Activated CD4-positive, alpha-beta memory T cell treated with anti-CD3 and anti-CD28 coated beads, Interleukin-2, amount 10 ng/mL, durations not matched to agents 7 days and 5 days (primary cell): ENCODE data around the gene CCDC195. TPM values are rescaled to one million over a fixed set of nuclear protein-coding genes. Genes with fewer than 3 reads are reported as not detected.
"Not testable (repeated sequence)": the region's sequence is repeated elsewhere in the genome, so short reads cannot be mapped to it uniquely, and the experiment has no call there.

Source experiments
- CTCF ChIA-PET: fragments of 350-600 bp; sonication (Branson Sonifier 250); formaldehyde crosslinking; loops from one replicate; lab custom pipeline; 2021; ENCODE audit warnings: antibody characterized with exemption, inconsistent platforms; lab: Charles Lee
- POLR2A ChIA-PET: fragments of 350-600 bp; sonication (Branson Sonifier 250); formaldehyde crosslinking; loops from one replicate; lab custom pipeline; 2021; ENCODE audit warnings: antibody characterized with exemption; lab: Charles Lee
- DNase-seq: peaks from one replicate; pipeline ENCODE4 v3.0.0-alpha.2; 2020
- H3K27ac Mint-ChIP-seq: one replicate; pipeline ENCODE4 v1.8.0; 2021; ENCODE audit warnings: mild to moderate bottlenecking, mixed read lengths
- H3K27me3 Mint-ChIP-seq: one replicate; pipeline ENCODE4 v1.8.0; 2021; ENCODE audit warnings: mixed read lengths
- H3K36me3 Mint-ChIP-seq: one replicate; pipeline ENCODE4 v1.8.0; 2021; ENCODE audit warnings: low read depth, mixed read lengths
- H3K4me1 Mint-ChIP-seq: one replicate; pipeline ENCODE4 v1.8.0; 2021; ENCODE audit warnings: mixed read lengths
- H3K4me3 Mint-ChIP-seq: one replicate; pipeline ENCODE4 v1.8.0; 2021; ENCODE audit warnings: mild to moderate bottlenecking, mixed read lengths
- H3K9me3 Mint-ChIP-seq: one replicate; pipeline ENCODE4 v1.8.0; 2021; ENCODE audit warnings: mixed read lengths
- total RNA-seq, 2 experiments: library from RNA; stranded (reverse); gene quantifications; one replicate each; pipeline ENCODE4 v1.2.3, GENCODE V29; 2021

Gene CCDC195
- total RNA-seq, 2 experiments from 2014 or later: not detected

DNA sequence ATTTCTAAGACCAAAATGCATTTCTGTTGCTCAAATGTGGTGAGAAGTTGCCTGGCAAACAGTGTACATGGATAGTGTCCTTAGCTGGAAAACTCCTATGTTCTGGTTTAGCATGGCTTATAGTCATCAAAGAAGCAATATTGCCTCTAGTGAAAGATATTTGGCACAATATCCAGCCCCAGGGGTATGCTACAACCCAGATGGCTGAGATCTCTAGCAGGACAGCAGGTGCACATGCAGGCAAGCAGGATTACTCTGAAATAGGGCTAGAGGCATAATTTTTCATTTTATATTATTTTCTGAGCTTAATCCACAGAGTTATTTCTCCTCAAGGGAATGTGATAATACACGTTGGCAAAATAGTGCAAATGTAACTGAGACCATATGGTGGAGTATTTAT lies 34.0 kb downstream of the CCDC195 start:
- H3K27ac Mint-ChIP-seq: no peak overlapping the region
- ChIA-PET POLR2A (no interaction called here), CTCF (no interaction called here)
- DNase-seq: no peak
- H3K4me3 Mint-ChIP-seq: no peak overlapping the region
- H3K4me1 Mint-ChIP-seq: no peaks in the 10 kb centered on the region
- H3K9me3 Mint-ChIP-seq: no peaks in the 10 kb centered on the region
- peaks cover 5% of the 10 kb centered on the region for H3K27me3 Mint-ChIP-seq
- H3K36me3 Mint-ChIP-seq: no peaks in the 10 kb centered on the region

DNA sequence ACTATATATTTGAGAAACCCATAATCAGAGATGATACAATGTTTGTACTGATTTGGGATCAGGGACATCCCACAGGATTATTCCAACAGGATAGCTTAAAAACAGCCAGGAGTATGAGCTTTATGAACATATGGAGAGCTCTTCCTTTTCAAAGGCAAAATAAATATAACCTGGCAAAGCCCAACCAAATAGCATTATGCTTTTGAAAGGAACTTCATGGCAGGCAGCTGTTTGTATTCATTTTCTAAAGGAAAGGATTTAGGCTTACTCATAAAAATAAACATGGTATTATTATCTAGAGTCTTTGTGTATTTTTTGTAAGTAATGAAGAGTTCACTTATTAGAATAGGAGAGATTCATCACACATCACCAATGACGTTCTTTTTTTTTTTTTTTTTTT lies 44.4 kb downstream of the CCDC195 start:
- H3K27ac Mint-ChIP-seq: no peak overlapping the region
- CTCF ChIA-PET: interaction anchor here (0.6 to 1.0 kb wide), 2 partner anchors 21 to 34 kb away, joined by 3 read pairs; no protein-coding TSS in a partner anchor
- no peaks in the 10 kb centered on the region for H3K4me1 Mint-ChIP-seq
- no peaks in the 10 kb centered on the region for H3K36me3 Mint-ChIP-seq
- H3K9me3 Mint-ChIP-seq: no peaks in the 10 kb centered on the region
- H3K27me3 Mint-ChIP-seq: no peaks in the 10 kb centered on the region
- POLR2A ChIA-PET: no interaction called here
- no peak for DNase-seq
- H3K4me3 Mint-ChIP-seq: no peak overlapping the region

GRCh38 chr2:224670203-224670602 lies 46.0 kb downstream of the CCDC195 start:
- Mint-ChIP-seq H3K4me1 (no peaks in the 10 kb centered on the region), H3K27ac (no peak overlapping the region), H3K27me3 (no peaks in the 10 kb centered on the region), H3K4me3 (no peak overlapping the region), H3K36me3 (no peaks in the 10 kb centered on the region), H3K9me3 (no peaks in the 10 kb centered on the region)
- ChIA-PET POLR2A (no interaction called here), CTCF (no interaction called here)
- no peak for DNase-seq

GRCh38 chr2:224669449-224669848 lies 46.7 kb downstream of the CCDC195 start:
- Mint-ChIP-seq H3K27ac (no peak overlapping the region), H3K9me3 (no peaks in the 10 kb centered on the region), H3K4me1 (no peaks in the 10 kb centered on the region), H3K27me3 (no peaks in the 10 kb centered on the region), H3K36me3 (no peaks in the 10 kb centered on the region), H3K4me3 (no peak overlapping the region)
- POLR2A ChIA-PET: no interaction called here
- no peak for DNase-seq
- CTCF ChIA-PET: no interaction called here

- no peak for DNase-seq
- H3K9me3 Mint-ChIP-seq: peaks cover 2% of the 10 kb centered on the region
- H3K4me3 Mint-ChIP-seq: no peak overlapping the region
- H3K27me3 Mint-ChIP-seq: no peaks in the 10 kb centered on the region
- ChIA-PET POLR2A (no interaction called here), CTCF (no interaction called here)
- H3K36me3 Mint-ChIP-seq: no peaks in the 10 kb centered on the region
- no peak overlapping the region for H3K27ac Mint-ChIP-seq
- H3K4me1 Mint-ChIP-seq: no peaks in the 10 kb centered on the region
Observed at GRCh38 chr2:224668123-224668909, 47.8 kb downstream of the CCDC195 start.

DNA sequence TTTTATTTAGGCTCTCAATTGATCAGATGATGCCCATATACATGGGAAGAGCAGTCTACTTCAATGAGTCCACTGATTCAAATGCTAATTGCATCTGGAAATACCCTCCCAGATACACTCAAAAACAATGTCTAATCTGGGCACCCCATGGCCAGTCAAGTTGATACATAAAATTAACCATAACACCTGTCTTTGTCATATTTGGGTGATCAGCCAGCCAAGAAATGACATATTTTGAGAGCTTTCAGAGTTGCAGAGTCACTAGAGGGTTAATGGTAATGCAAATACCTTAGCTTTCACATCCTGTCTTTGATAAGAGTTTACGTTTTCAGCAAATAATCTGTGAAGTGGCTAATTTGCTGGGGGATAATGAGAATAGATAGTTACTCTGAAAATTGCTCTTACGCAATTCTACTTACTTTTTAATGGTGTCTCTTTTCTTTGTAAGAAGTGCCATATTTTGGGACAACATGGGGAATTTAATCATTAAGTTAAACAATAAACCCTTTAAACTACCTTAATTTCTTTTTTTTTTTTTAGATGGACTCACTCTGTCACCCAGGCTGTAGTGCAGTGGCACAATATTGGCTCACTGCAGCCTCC lies 49.1 kb downstream of the CCDC195 start:
- Mint-ChIP-seq H3K4me3 (no peak overlapping the region), H3K27me3 (no peaks in the 10 kb centered on the region), H3K36me3 (no peaks in the 10 kb centered on the region), H3K9me3 (peaks cover 8% of the 10 kb centered on the region), H3K27ac (no peak overlapping the region), H3K4me1 (no peaks in the 10 kb centered on the region)
- ChIA-PET POLR2A (no interaction called here), CTCF (interaction anchor here (0.6 kb wide), 1 partner anchor 10 kb away, joined by 4 read pairs; no protein-coding TSS in a partner anchor)
- DNase-seq: no peak

GRCh38 chr2:224663322-224663721 lies 52.8 kb downstream of the CCDC195 start:
- CTCF ChIA-PET, DNase-seq: not testable (repeated sequence)

GRCh38 chr2:224661708-224662107 lies 54.5 kb downstream of the CCDC195 start:
- H3K36me3 Mint-ChIP-seq, CTCF ChIA-PET, H3K4me1 Mint-ChIP-seq, H3K4me3 Mint-ChIP-seq, DNase-seq, POLR2A ChIA-PET, H3K27ac Mint-ChIP-seq, H3K27me3 Mint-ChIP-seq: not testable (repeated sequence)
- H3K9me3 Mint-ChIP-seq: peaks cover 14% of the 10 kb centered on the region

More at GRCh38 chr2:224663322-224663721, 52.8 kb downstream of the CCDC195 start:
- H3K27ac Mint-ChIP-seq, H3K36me3 Mint-ChIP-seq, H3K4me1 Mint-ChIP-seq, H3K4me3 Mint-ChIP-seq, POLR2A ChIA-PET, H3K27me3 Mint-ChIP-seq: not testable (repeated sequence)
- H3K9me3 Mint-ChIP-seq: peaks cover 14% of the 10 kb centered on the region

GRCh38 chr2:224659714-224660113 lies 56.5 kb downstream of the CCDC195 start:
- CTCF ChIA-PET: no interaction called here

GRCh38 chr2:224658780-224659405 lies 57.3 kb downstream of the CCDC195 start:
- ChIA-PET CTCF (no interaction called here), POLR2A (no interaction called here)
- peaks cover 14% of the 10 kb centered on the region for H3K9me3 Mint-ChIP-seq
- H3K4me3 Mint-ChIP-seq: no peak overlapping the region
- no peaks in the 10 kb centered on the region for H3K36me3 Mint-ChIP-seq
- H3K27ac Mint-ChIP-seq: no peak overlapping the region
- peaks cover 2% of the 10 kb centered on the region for H3K27me3 Mint-ChIP-seq
- no peaks in the 10 kb centered on the region for H3K4me1 Mint-ChIP-seq
- no peak for DNase-seq

More at GRCh38 chr2:224659714-224660113, 56.5 kb downstream of the CCDC195 start:
- POLR2A ChIA-PET: no interaction called here
- Mint-ChIP-seq H3K27ac (no peak overlapping the region), H3K36me3 (no peaks in the 10 kb centered on the region), H3K4me3 (no peak overlapping the region), H3K4me1 (no peaks in the 10 kb centered on the region), H3K27me3 (peaks cover 2% of the 10 kb centered on the region), H3K9me3 (peaks cover 14% of the 10 kb centered on the region)
- no peak for DNase-seq

GRCh38 chr2:224657349-224657748 lies 58.8 kb downstream of the CCDC195 start:
- Mint-ChIP-seq H3K4me3 (no peak overlapping the region), H3K27me3 (peaks cover 3% of the 10 kb centered on the region), H3K27ac (no peak overlapping the region), H3K36me3 (no peaks in the 10 kb centered on the region), H3K9me3 (peaks cover 7% of the 10 kb centered on the region), H3K4me1 (no peaks in the 10 kb centered on the region)
- no peak for DNase-seq
- ChIA-PET POLR2A (no interaction called here), CTCF (no interaction called here)

DNA sequence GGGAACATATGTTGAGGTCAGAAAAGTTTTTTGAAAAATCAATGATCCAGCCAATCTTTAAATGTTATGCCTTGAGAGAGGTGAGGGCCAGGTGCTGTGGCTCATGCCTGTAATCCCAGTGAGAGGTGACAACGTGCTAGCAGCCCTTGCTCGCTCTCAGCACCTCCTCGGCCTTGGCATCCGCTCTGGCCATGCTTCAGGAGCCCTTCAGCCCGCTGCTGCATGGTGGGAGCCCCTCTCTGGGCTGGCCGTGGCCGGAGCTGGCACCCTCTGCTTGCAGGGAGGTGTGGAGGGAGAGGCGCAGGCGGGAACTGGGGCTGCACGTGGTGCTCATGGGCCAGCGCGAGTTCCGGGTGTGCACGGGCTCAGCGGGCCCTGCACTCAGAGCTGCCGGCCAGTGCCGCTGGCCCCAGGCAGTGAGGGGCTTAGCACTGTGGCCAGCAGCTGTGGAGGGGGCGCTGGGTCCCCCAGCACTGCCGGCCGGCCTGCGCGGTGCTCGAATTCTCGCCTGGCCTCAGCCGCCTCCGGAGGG lies 61.1 kb downstream of the CCDC195 start:
- H3K4me1 Mint-ChIP-seq: no peaks in the 10 kb centered on the region
- no peak overlapping the region for H3K27ac Mint-ChIP-seq
- H3K9me3 Mint-ChIP-seq: no peaks in the 10 kb centered on the region
- no peak for DNase-seq
- peaks cover 6% of the 10 kb centered on the region for H3K27me3 Mint-ChIP-seq
- POLR2A ChIA-PET: no interaction called here
- H3K36me3 Mint-ChIP-seq: no peaks in the 10 kb centered on the region
- CTCF ChIA-PET: interaction anchor here (1.2 to 1.4 kb wide), 3 partner anchors 197 to 687 kb away, joined by 3 to 4 read pairs (median 3); no protein-coding TSS in a partner anchor
- no peak overlapping the region for H3K4me3 Mint-ChIP-seq
